SU-DHL-6 (cell line): ENCODE measurements around the gene DOCK8.
"Not testable (repeated sequence)": the region's sequence is repeated elsewhere in the genome, so short reads cannot be mapped to it uniquely, and the experiment has no call there.

Experiments used
- H2AFZ ChIP-seq: fragments of 200-600 bp; sonication (generic); 2 replicates; pipeline ENCODE4 v1.6.1; 2014; ENCODE audit warnings: low read depth, mild to moderate bottlenecking, moderate library complexity, mixed read lengths, antibody characterized with exemption, low read length; ENCODE audit not compliant: severe bottlenecking
- H3F3A ChIP-seq: fragments of 200-600 bp; shearing (Covaris generic); 2 replicates; pipeline ENCODE4 v1.6.0; 2016; ENCODE audit warnings: antibody characterized with exemption, mild to moderate bottlenecking; ENCODE audit not compliant: insufficient read depth
- H3K27ac ChIP-seq: fragments of 200-600 bp; sonication (generic); 2 replicates; pipeline ENCODE4 v1.5.1; 2016; ENCODE audit warnings: low read depth, mild to moderate bottlenecking, low read length, moderate library complexity, mixed read lengths
- H3K27me3 ChIP-seq: fragments of 200-600 bp; sonication (generic), shearing (Covaris generic); 2 replicates; pipeline ENCODE4 v1.6.0; 2014; ENCODE audit warnings: mild to moderate bottlenecking, low read length
- H3K36me3 ChIP-seq: fragments of 200-600 bp; sonication (generic); 2 replicates; pipeline ENCODE4 v1.6.1; 2014; ENCODE audit warnings: mild to moderate bottlenecking, low read length, mixed read lengths
- H3K4me2 ChIP-seq: fragments of 300-600, 200-600 bp; shearing (Covaris generic), sonication (generic); 2 replicates; pipeline ENCODE4 v1.6.0; 2014; ENCODE audit warnings: low read length, low read depth, mild to moderate bottlenecking; ENCODE audit not compliant: poor library complexity, severe bottlenecking
- H3K4me3 ChIP-seq: fragments of 200-600 bp; sonication (generic); 2 replicates; pipeline ENCODE4 v1.5.1; 2014; ENCODE audit warnings: antibody characterized with exemption, low read length, mild to moderate bottlenecking, mixed read lengths; ENCODE audit not compliant: insufficient read depth, poor library complexity, severe bottlenecking
- H3K79me2 ChIP-seq: fragments of 200-600 bp; sonication (generic); 2 replicates; pipeline ENCODE4 v1.6.1; 2014; ENCODE audit warnings: mild to moderate bottlenecking, low read length, moderate library complexity; ENCODE audit not compliant: insufficient read depth
- H3K9ac ChIP-seq: fragments of 200-600 bp; sonication (generic); 2 replicates; pipeline ENCODE4 v1.7.0; 2014; ENCODE audit warnings: mild to moderate bottlenecking, low read length
- H3K9me2 ChIP-seq: fragments of 200-600 bp; sonication (generic); replicated peaks from 2 replicates; pipeline ENCODE4 v1.6.1; 2014; ENCODE audit warnings: low read length; ENCODE audit not compliant: insufficient read depth
- H3K9me3 ChIP-seq: fragments of 200-600 bp; sonication (generic); 2 replicates; pipeline ENCODE4 v1.6.1; 2014; ENCODE audit warnings: low read length, mixed read lengths; ENCODE audit not compliant: insufficient read depth
- H4K20me1 ChIP-seq: fragments of 200-600 bp; sonication (generic); 2 replicates; pipeline ENCODE4 v1.6.1; 2014; ENCODE audit warnings: low read depth, mild to moderate bottlenecking, antibody characterized with exemption, low read length, moderate library complexity, mixed read lengths
- CTCF ChIP-seq: fragments of 200-600 bp; sonication (generic); IDR thresholded peaks from one replicate; pipeline ENCODE4 v1.5.1; 2017; ENCODE audit warnings: antibody characterized with exemption, mild to moderate bottlenecking, low read length, moderate library complexity; ENCODE audit not compliant: insufficient read depth, poor library complexity, severe bottlenecking
- EZH2phosphoT487 ChIP-seq: fragments of 200-600 bp; sonication (generic), shearing (Covaris generic); conservative IDR thresholded peaks from 2 replicates; pipeline ENCODE4 v1.6.1; 2018; ENCODE audit warnings: mild to moderate bottlenecking, antibody characterized with exemption, low read length, moderate library complexity, mixed read lengths

The DOCK8 gene

DNA sequence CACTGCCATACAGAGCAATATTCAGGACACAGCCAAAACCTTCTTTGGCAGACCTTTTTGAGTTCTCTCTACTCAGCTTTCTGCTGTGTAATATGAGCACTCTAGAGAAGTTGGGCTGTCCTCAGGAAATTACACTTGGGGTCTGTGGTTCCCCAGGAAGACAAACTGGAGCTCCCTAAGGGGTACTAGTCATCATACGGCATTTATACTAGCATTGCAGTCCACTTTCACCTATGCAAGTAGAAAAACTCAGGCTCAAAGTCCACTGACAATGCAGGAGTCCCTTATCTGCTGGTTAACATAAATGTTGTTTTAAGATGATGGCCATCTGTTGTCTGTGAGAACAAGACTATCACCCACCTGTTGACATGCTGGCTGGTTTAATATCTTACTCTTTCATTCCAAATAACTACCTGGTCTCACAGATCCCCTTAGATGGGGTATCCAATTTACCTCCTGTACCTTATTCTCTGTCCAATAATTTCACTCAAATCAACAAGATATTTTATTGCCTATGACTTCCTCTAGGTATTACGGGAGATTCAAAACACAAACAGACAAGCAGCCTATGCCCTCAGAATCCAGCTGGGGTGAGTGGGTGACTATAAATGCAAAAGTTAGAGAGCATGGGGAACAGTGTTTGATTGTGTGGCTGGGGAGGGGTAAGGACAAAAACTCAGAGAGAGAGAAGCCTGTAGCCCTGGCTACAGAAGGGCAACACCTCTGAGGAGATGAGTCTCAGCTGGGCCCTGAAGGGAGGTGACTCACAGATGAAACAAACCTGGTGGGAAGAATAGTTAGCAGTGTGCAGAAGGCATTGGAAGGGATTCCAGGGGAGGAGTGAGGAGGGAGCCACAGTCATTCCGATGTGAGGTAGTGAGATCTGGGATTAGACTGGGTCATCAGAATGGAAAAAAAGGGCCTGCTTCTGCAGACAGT, 10.2 kb downstream of the DOCK8 start:
- Histone ChIP-seq H3K9ac (no peak overlapping the region), H3K27me3 (no peaks in the 10 kb centered on the region), H3K36me3 (no peaks in the 10 kb centered on the region), H2AFZ (no peak overlapping the region), H3K4me3 (no peak overlapping the region), H3K27ac (no peak overlapping the region), H4K20me1 (no peaks in the 10 kb centered on the region), H3K79me2 (no peaks in the 10 kb centered on the region), H3K9me2 (no peaks in the 10 kb centered on the region), H3K9me3 (no peaks in the 10 kb centered on the region), H3F3A (no peaks in the 10 kb centered on the region), H3K4me2 (no peak overlapping the region)
- TF ChIP-seq CTCF, result no peak
- TF ChIP-seq EZH2phosphoT487, result no peak

GRCh38 chr9:227860-228259, 13.2 kb downstream of the DOCK8 start:
- Histone ChIP-seq H3K4me3 (no peak overlapping the region), H3K79me2 (no peaks in the 10 kb centered on the region), H3K4me2 (no peak overlapping the region), H4K20me1 (no peaks in the 10 kb centered on the region), H3K9me3 (no peaks in the 10 kb centered on the region), H2AFZ (no peak overlapping the region), H3K9ac (no peak overlapping the region), H3K9me2 (no peaks in the 10 kb centered on the region), H3F3A (no peaks in the 10 kb centered on the region), H3K36me3 (no peaks in the 10 kb centered on the region), H3K27me3 (no peaks in the 10 kb centered on the region), H3K27ac (no peak overlapping the region)
- TF ChIP-seq EZH2phosphoT487, result no peak
- no peak for TF ChIP-seq CTCF

DNA sequence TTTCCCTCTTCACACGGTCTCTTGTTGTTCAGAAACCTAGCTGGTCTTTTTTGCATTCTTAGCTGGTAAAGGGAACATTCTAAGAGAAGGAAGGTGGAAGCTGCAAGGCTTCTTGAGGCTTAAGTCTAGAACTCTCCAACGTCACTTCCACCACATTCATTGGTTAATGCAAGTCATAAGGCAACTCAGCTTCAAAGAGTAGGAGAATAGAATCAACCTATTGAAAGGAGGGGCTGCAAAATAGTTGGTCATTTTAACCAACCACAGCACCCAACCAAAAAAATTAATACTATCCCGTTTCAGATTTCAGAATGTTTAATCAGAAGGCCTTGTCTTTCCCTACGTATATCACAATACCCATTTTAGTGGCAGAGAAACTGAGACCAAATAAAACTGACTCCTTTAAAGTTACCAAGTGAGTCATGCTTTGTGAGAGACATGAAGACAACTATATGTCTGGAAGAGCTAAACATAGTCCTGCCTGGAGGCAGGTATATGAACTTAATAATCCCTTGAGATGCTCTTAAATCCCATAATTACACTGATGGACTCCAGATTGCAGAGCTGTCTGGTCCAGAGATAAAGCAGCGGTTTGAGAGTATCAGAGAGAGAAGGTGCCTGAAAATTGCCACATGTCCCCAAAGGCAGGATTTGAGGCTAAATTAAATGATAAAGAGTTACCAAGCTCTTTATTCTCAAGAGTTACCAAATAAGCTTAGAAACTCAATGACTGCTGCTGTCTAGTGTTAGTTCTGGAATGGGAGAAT, 14.4 kb downstream of the DOCK8 start:
- Histone ChIP-seq H3K9ac (no peak overlapping the region), H3K9me3 (no peaks in the 10 kb centered on the region), H3K4me3 (no peak overlapping the region), H4K20me1 (no peaks in the 10 kb centered on the region), H2AFZ (no peak overlapping the region), H3K79me2 (no peaks in the 10 kb centered on the region), H3K27me3 (no peaks in the 10 kb centered on the region), H3F3A (no peaks in the 10 kb centered on the region), H3K4me2 (no peak overlapping the region), H3K27ac (no peak overlapping the region), H3K9me2 (no peaks in the 10 kb centered on the region), H3K36me3 (no peaks in the 10 kb centered on the region)
- TF ChIP-seq EZH2phosphoT487 (no peak), CTCF (no peak)

DNA sequence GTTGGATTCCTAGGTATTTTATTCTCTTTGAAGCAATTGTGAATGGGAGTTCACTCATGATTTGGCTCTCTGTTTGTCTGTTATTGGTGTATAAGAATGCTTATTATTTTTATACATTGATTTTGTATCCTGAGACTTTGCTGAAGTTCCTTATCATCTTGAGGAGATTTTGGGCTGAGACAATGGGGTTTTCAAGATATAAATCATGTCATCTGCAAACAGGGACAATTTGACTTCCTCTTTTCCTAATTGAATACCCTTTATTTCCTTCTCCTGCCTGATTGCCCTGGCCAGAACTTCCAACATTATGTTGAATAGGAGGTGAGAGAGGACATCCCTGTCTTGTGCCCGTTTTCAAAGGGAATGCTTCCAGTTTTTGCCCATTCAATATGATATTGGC, 17.0 kb downstream of the DOCK8 start:
- H4K20me1 ChIP-seq, H3K27ac ChIP-seq, H3K79me2 ChIP-seq, H3K27me3 ChIP-seq, H3K9me3 ChIP-seq, H2AFZ ChIP-seq, H3K4me3 ChIP-seq, H3K9me2 ChIP-seq, H3K36me3 ChIP-seq, H3F3A ChIP-seq, H3K9ac ChIP-seq, H3K4me2 ChIP-seq: not testable (repeated sequence)

- not testable (repeated sequence) for H2AFZ ChIP-seq, H3K9me2 ChIP-seq, H3K9me3 ChIP-seq, H3K79me2 ChIP-seq, H3K36me3 ChIP-seq, H3K27me3 ChIP-seq, H3F3A ChIP-seq, H3K4me3 ChIP-seq, H3K4me2 ChIP-seq, H3K27ac ChIP-seq, H3K9ac ChIP-seq, H4K20me1 ChIP-seq
Observed at GRCh38 chr9:233708-234107, 19.0 kb downstream of the DOCK8 start.
